Epithelial cell of proximal tubule (primary cell): ENCODE results near the gene ATP4A. TPM values are rescaled to one million over a fixed set of nuclear protein-coding genes. Genes with fewer than 3 reads are reported as not detected.

Experiments
- DNase-seq: peaks from one replicate; pipeline ENCODE4 v3.0.0-alpha.2; 2011; ENCODE audit warnings: low read depth
- H3K4me3 ChIP-seq: 2 replicates; pipeline ENCODE4 v1.5.1; 2011; ENCODE audit warnings: low read depth, mild to moderate bottlenecking, low read length
- CTCF ChIP-seq: conservative IDR thresholded peaks from 2 replicates; pipeline ENCODE4 v1.5.1; 2012; ENCODE audit warnings: low read depth, mild to moderate bottlenecking, low read length
- total RNA-seq: library from RNA; depleted of rRNA; stranded (reverse); fragments of >200 nt; gene quantifications from 2 replicates; pipeline ENCODE4 v1.2.3, GENCODE V29; 2015

ATP4A gene
- total RNA-seq, 1 donor from 2014 or later: not detected

GRCh38 chr19:35559281-35559659 is 4.2 kb downstream of the ATP4A start:
- TF ChIP-seq CTCF: no peak
- DNase-seq: no peak

DNA sequence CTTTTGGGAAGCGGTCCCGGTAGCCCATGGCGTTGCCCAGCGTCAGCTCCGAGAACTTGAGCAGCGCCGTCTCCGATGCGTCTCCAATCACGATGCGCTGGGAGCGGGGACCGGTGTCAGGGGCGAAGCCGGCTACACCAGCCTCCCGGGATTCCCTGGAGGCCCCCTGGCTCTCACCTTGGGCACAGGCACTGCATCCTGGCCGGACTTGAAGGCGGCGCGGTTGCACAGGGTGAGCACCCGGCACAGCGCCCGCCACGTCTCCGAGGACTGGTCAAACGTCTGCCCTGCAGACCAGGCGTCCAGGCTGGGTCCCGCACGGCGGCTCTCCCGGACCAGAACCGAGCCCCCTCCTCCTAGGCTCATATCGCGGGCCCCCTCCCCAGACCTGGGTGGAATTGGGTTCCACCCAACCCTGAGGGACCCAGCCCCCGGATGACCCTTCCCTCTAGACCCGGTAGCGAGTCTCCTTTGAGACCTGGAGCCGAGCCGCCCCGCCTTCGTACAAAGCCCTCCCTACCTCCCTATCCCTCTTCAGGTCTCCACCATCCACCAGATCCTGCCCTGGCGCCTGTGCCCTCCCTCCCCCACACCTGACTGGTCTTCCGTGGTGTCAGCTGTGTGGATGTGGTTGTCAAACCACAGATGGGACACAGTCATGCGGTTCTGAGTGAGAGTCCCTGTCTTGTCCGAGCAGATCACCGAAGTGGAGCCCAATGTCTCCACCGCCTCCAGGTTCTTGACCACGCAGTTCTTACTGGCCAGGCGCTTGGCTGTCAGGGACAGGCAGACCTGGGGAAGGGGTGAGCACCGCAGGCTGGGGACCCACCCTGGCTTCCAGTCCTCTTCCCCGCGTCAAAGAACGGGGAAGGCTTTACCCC is 4.8 kb downstream of the ATP4A start:
- no peak for TF ChIP-seq CTCF
- DNase-seq: no peak
- no peak overlapping the region for H3K4me3 ChIP-seq

More at GRCh38 chr19:35559281-35559659, 4.2 kb downstream of the ATP4A start:
- H3K4me3 ChIP-seq: no peak overlapping the region

DNA sequence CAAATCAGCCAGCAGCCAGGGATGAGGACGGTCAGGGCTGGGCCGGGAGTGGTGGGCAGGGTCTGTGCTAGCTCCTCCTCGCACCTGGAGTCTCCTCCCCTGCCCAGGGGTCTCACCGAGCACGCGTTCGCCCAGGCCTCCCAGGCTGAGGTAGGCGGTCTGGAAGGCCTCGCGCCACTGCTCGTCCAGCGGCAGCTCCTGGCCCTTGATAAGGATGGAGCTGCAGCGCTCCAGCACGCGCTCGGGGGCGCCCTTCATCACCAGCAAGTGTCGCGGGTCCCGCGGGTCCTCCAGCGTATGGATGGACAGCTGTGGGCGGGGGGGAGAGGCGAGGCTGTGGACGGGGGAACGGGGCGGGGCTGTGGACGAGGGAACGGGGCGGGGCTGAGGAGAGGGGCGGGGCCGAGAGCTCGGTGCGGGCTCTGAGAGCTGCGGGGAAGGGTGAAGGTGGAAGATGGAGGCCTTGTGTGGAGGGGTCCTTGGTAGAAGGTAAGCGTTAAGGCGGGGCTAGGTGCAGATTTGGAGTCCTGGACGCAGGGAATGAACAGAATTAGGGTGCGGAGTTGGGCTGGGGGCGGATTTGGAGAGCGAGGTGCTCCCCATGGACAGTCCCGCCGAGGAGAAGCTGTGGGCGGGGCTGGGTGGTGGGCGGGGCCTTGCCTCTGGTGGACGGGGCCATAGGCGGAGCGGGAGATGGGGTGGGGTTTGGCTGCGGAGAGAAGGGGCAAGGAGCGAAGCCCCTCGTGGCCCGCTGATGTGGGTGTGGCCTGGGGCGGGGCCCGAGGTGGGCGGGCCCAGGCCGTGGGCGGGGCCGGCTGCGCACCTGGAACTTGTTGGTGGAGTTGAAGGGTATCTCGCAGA is 5.7 kb downstream of the ATP4A start:
- TF ChIP-seq CTCF: no peak
- DNase-seq: no peak
- peak overlapping the region; percentile 40 for H3K4me3 ChIP-seq

DNA sequence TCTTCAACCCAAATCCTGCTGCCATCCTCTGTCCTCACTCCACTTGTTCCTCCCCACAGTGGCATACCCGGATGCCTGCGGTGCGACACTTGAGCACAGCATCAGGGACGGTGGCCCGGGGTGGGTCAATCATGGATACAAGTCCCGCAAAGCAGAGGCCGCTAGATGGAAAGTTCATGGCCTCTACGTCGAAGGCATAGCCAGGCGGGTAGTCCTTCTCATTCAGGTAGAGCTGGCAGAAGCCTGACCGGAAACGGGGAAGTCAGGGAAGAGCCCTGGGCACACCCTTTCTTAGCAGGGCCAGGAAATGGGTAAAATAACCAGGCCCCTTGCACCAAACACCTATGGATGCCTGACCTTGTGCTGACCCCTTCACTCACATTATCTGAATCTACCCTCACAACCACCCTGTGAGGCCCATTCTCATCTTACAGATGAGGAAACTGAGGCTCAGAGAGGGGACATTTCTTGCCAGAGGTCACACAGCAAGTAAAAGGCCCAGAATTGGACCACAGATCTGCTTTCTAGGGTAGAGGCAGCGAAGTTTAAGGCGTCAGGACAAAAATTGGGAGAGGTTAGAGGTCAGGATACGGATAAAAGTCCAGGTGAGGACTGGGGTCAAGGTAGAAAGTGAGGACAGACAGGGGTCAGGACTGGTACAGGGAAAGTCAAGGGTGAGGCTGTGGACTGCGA is 6.5 kb downstream of the ATP4A start:
- no peak for DNase-seq
- H3K4me3 ChIP-seq: no peak overlapping the region
- no peak for TF ChIP-seq CTCF

DNA sequence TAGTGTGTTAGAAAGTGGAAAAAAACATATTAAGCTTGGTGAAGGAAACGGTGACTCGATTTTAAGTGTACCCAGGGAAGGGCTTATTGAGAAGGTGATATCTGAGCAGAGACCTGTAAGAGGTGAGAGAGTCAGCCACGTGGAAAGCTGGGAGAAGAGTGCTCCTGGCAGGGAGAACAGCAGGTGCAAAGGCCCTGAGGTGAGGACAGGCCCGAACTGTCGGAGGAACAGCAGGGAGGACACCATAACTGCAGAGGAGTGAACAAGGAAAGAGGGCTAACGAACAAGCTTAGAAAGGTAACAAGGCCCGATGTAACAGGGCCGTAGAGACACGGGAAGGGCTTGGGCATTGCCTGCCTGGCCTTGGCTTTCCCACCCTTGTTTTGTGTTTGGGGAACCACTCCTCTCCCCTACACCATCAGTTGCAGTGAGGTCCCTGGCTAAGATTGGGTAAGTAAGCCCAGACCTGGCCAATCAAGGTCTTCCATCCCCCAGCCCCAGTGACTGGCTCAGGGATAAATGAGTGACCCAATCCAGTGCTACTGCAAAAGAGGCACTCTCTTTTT is 7.3 kb downstream of the ATP4A start:
- H3K4me3 ChIP-seq: no peak overlapping the region
- TF ChIP-seq CTCF: no peak
- no peak for DNase-seq

DNA sequence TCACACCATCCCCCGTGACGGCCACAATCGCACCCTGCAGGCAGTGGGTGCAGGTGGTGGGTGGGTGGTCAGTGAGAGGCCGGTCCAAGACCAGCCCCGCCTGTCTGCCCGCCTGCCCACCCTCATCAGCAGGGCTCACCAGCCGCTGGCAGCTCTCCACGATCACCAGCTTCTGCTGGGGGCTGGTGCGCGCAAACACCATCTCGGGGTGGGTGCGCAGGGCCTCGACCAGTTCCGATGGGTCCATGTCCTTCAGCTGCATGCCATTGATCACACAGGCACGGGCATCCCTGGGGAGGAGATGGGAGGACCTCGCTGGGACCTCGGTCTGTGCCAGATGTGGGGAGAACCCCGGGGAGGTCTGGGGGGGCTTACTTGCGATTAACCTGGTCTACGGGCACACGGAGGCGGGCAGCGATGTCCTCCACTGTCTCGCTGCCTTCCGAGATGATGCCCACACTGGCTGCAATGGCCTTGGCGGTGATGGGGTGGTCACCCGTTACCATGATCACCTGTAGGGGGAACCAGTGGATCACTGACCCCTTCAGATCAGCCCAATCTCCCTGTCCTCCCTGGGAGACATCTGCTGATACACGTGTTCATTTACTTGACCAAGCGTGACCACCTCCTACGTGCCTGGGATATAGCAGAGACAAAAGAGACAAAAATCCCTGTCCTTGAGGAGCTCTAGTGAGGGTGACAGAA is 8.0 kb downstream of the ATP4A start:
- peak; percentile 13 for TF ChIP-seq CTCF
- no peak for DNase-seq
- no peak overlapping the region for H3K4me3 ChIP-seq
